Breast epithelium (tissue), 3 donors: ENCODE measurements around the gene SPATA3.

Experiments
- CTCF ChIP-seq, 3 donors: fragments of 450-650 bp; IDR thresholded peaks; one replicate each; pipeline ENCODE4 v1.5.1; 2016 to 2017; ENCODE audit warnings: antibody characterized with exemption in 3 of 3, mild to moderate bottlenecking in 3 of 3, moderate library complexity in 3 of 3
- POLR2A ChIP-seq: fragments of 450-650 bp; IDR thresholded peaks from one replicate; pipeline ENCODE4 v1.6.1; 2016; ENCODE audit warnings: antibody characterized with exemption, mild to moderate bottlenecking, moderate library complexity
- POLR2AphosphoS5 ChIP-seq, 3 donors: sonication (generic); formaldehyde crosslinking; IDR thresholded peaks; one replicate each; pipeline ENCODE4 v1.6.1; 2017; ENCODE audit warnings: antibody characterized with exemption in 3 of 3

- TF ChIP-seq CTCF (IDR thresholded peaks at IDR 0.05), result no peak
- no peak for TF ChIP-seq POLR2AphosphoS5 (IDR thresholded peaks at IDR 0.05)
- no peak for TF ChIP-seq POLR2A
These were observed 42.1 kb upstream of the SPATA3 start for GRCh38 chr2:230953845-230954244.
